CD4-positive, alpha-beta T cell (primary cell): Measurements from ENCODE around the gene OR10C1. TPM values are rescaled to one million over a fixed set of nuclear protein-coding genes. Genes with fewer than 3 reads are reported as not detected.

ENCODE experiments used
- ATAC-seq: fragments of 200-7000 bp; cut with Tn5 transposase; one replicate; pipeline ENCODE4 v1.10.0; 2022; ENCODE audit warnings: mild to moderate bottlenecking; ENCODE audit not compliant: poor library complexity
- CTCF ChIA-PET: fragments of 350-600 bp; sonication (Branson Sonifier 250); formaldehyde crosslinking; loops from one replicate; lab custom pipeline; 2021; ENCODE audit warnings: antibody characterized with exemption, inconsistent platforms; lab: Charles Lee
- POLR2A ChIA-PET: fragments of 350-600 bp; sonication (Branson Sonifier 250); formaldehyde crosslinking; loops from one replicate; lab custom pipeline; 2021; ENCODE audit warnings: antibody characterized with exemption, inconsistent platforms; lab: Charles Lee
- DNase-seq, 14 experiments: peaks; one replicate each; pipeline ENCODE4 v3.0.0-alpha.2; 2013 to 2020; ENCODE audit warnings: mixed read lengths in 2 of 14
- H3K27ac ChIP-seq, 2 donors: one replicate each; pipeline versions ENCODE4 v1.5.1 to v1.7.0; 2013; ENCODE audit warnings: low read length in 2 of 2, low read depth in 1 of 2, mild to moderate bottlenecking in 1 of 2
- H3K27me3 ChIP-seq, 2 experiments: 1 replicate in 1 of 2; 2 replicates in 1 of 2; pipeline versions ENCODE4 v1.6.1 to v1.7.0; 2013; ENCODE audit warnings: low read length in 2 of 2, control low read depth in 1 of 2, mild to moderate bottlenecking in 1 of 2, moderate library complexity in 1 of 2; ENCODE audit not compliant: insufficient read depth in 2 of 2, control insufficient read depth in 1 of 2
- H3K36me3 ChIP-seq: one replicate; pipeline ENCODE4 v1.6.1; 2013; ENCODE audit warnings: low read length, control low read depth; ENCODE audit not compliant: insufficient read depth
- H3K4me1 ChIP-seq: one replicate; pipeline ENCODE4 v1.6.1; 2013; ENCODE audit warnings: low read length, control low read depth; ENCODE audit not compliant: insufficient read depth
- H3K4me3 ChIP-seq: one replicate; pipeline ENCODE4 v1.5.1; 2013; ENCODE audit warnings: mild to moderate bottlenecking, low read length, moderate library complexity
- H3K9me3 ChIP-seq, 2 experiments: 1 replicate in 1 of 2; 2 replicates in 1 of 2; pipeline versions ENCODE4 v1.6.1 to v1.7.0; 2013; ENCODE audit warnings: low read length in 2 of 2, mild to moderate bottlenecking in 2 of 2, control low read depth in 1 of 2, moderate library complexity in 1 of 2; ENCODE audit not compliant: control insufficient read depth in 1 of 2, insufficient read depth in 1 of 2
- H3K27ac Mint-ChIP-seq: one replicate; pipeline ENCODE4 v1.8.0; 2020; ENCODE audit warnings: mixed read lengths
- H3K27me3 Mint-ChIP-seq: one replicate; pipeline ENCODE4 v1.8.0; 2021; ENCODE audit warnings: mixed read lengths
- H3K36me3 Mint-ChIP-seq: one replicate; pipeline ENCODE4 v1.8.0; 2021; ENCODE audit warnings: low read depth, mixed read lengths
- H3K4me1 Mint-ChIP-seq: one replicate; pipeline ENCODE4 v1.8.0; 2021; ENCODE audit warnings: low read depth, mixed read lengths
- H3K4me3 Mint-ChIP-seq: one replicate; pipeline ENCODE4 v1.8.0; 2020; ENCODE audit warnings: mild to moderate bottlenecking, mixed read lengths
- H3K9me3 Mint-ChIP-seq: one replicate; pipeline ENCODE4 v1.8.0; 2020; ENCODE audit warnings: mixed read lengths
- CTCF ChIP-seq: fragments of 200-600 bp; IDR thresholded peaks from one replicate; pipeline ENCODE4 v1.8.0; 2022; ENCODE audit warnings: antibody characterized with exemption, mild to moderate bottlenecking
- intact Hi-C, 2 experiments: fragments of 100-400 bp; cut with DNase I in 1 of 2; cut with micrococcal nuclease in 1 of 2; formaldehyde crosslinking; loops; one replicate each; pipeline versions ENCODE4 v1.15.1 to v1.9.0; 2023 to 2025; cut with DNase I, micrococcal nuclease
- total RNA-seq, 174 experiments: library from RNA in 2 of 174; stranded (reverse) in 2 of 174; gene quantifications; one replicate each; pipeline ENCODE4 v1.2.3 and lab custom pipeline; 2021 to 2026

OR10C1 gene
- total RNA-seq, 2 experiments from 2014 or later: not detected

- TF ChIP-seq CTCF: no peak
- no peaks in the 10 kb centered on the region for H3K4me1 ChIP-seq
- H3K36me3 ChIP-seq: no peaks in the 10 kb centered on the region
- DNase-seq (no peak), ATAC-seq (no peak)
- Mint-ChIP-seq H3K4me1 (no peaks in the 10 kb centered on the region), H3K27me3 (peaks cover 60% of the 10 kb centered on the region), H3K27ac (no peak overlapping the region), H3K36me3 (no peaks in the 10 kb centered on the region), H3K4me3 (no peak overlapping the region), H3K9me3 (peaks cover 5% of the 10 kb centered on the region)
- ChIA-PET CTCF (no interaction called here), POLR2A (no interaction called here)
- H3K27me3 ChIP-seq: peaks cover 3 to 6% of the 10 kb centered on the region in 2 experiments
- H3K9me3 ChIP-seq: no peaks in the 10 kb centered on the region
- H3K27ac ChIP-seq: no peak overlapping the region
- intact Hi-C loops: no loop called here
- no peak overlapping the region for H3K4me3 ChIP-seq
These were observed 44.1 kb downstream of the OR10C1 start for GRCh38 chr6:29483186-29483585.

- no peaks in the 10 kb centered on the region for H3K36me3 ChIP-seq
- H3K27ac Mint-ChIP-seq: no peak overlapping the region
- no peak for DNase-seq
- H3K9me3 Mint-ChIP-seq: peaks cover 5% of the 10 kb centered on the region
- ChIA-PET CTCF (no interaction called here), POLR2A (no interaction called here)
- intact Hi-C loops: no loop called here
- H3K4me1 Mint-ChIP-seq: no peaks in the 10 kb centered on the region
- H3K27ac ChIP-seq: no peak overlapping the region
- peaks cover 60% of the 10 kb centered on the region for H3K27me3 Mint-ChIP-seq
- no peak overlapping the region for H3K4me3 Mint-ChIP-seq
- H3K4me3 ChIP-seq: no peak overlapping the region
- peaks cover 5 to 6% of the 10 kb centered on the region in 2 experiments for H3K27me3 ChIP-seq
- H3K36me3 Mint-ChIP-seq: no peaks in the 10 kb centered on the region
- TF ChIP-seq CTCF: no peak
- H3K9me3 ChIP-seq: no peaks in the 10 kb centered on the region
- H3K4me1 ChIP-seq: no peaks in the 10 kb centered on the region
- ATAC-seq: no peak
These were observed 44.6 kb downstream of the OR10C1 start for GRCh38 chr6:29483735-29484134.

- no peak overlapping the region for H3K4me3 ChIP-seq
- ChIA-PET POLR2A (no interaction called here), CTCF (no interaction called here)
- no peak for TF ChIP-seq CTCF
- peaks cover 10 to 13% of the 10 kb centered on the region in 2 experiments for H3K27me3 ChIP-seq
- no peak overlapping the region for H3K27ac Mint-ChIP-seq
- H3K27me3 Mint-ChIP-seq: peaks cover 60% of the 10 kb centered on the region
- H3K27ac ChIP-seq: no peak overlapping the region
- no peaks in the 10 kb centered on the region for H3K4me1 Mint-ChIP-seq
- H3K9me3 ChIP-seq: no peaks in the 10 kb centered on the region
- DNase-seq (no peak), ATAC-seq (no peak)
- H3K4me3 Mint-ChIP-seq: no peak overlapping the region
- intact Hi-C loops: no loop called here
- H3K36me3 Mint-ChIP-seq: no peaks in the 10 kb centered on the region
- no peaks in the 10 kb centered on the region for H3K4me1 ChIP-seq
- no peaks in the 10 kb centered on the region for H3K36me3 ChIP-seq
- H3K9me3 Mint-ChIP-seq: peaks cover 5% of the 10 kb centered on the region
These were observed 47.5 kb downstream of the OR10C1 start for GRCh38 chr6:29486577-29486976.
